Mesothelial cell of epicardium (in vitro differentiated cells): ENCODE measurements around the gene MAP2K3. TPM values are rescaled to one million over a fixed set of nuclear protein-coding genes. Genes with fewer than 3 reads are reported as not detected.

Experiments used
- DNase-seq, 2 experiments: peaks; one replicate each; pipeline ENCODE4 v3.0.0; 2021; ENCODE audit warnings: low spot score in 2 of 2; ENCODE audit not compliant: unreplicated experiment in 2 of 2
- H3K27ac Mint-ChIP-seq: 2 replicates; pipeline ENCODE4 v1.8.0; 2021; ENCODE audit warnings: mixed read lengths
- H3K27me3 Mint-ChIP-seq: 2 replicates; pipeline ENCODE4 v1.8.0; 2021; ENCODE audit warnings: low read depth, mixed read lengths
- H3K36me3 Mint-ChIP-seq: 2 replicates; pipeline ENCODE4 v1.8.0; 2021; ENCODE audit warnings: mixed read lengths
- H3K4me1 Mint-ChIP-seq: 2 replicates; pipeline ENCODE4 v1.8.0; 2021; ENCODE audit warnings: mixed read lengths
- H3K4me3 Mint-ChIP-seq: 2 replicates; pipeline ENCODE4 v1.8.0; 2021; ENCODE audit warnings: mild to moderate bottlenecking, moderate library complexity, mixed read lengths
- H3K9me3 Mint-ChIP-seq: 2 replicates; pipeline ENCODE4 v1.8.0; 2021; ENCODE audit warnings: mixed read lengths
- CTCF ChIP-seq: fragments of 200-600 bp; sonication (generic); IDR thresholded peaks from one replicate; pipeline ENCODE4 v1.5.0; 2021; ENCODE audit warnings: antibody characterized with exemption; ENCODE audit not compliant: unreplicated experiment
- total RNA-seq: library from RNA; stranded (reverse); gene quantifications from 3 replicates; pipeline ENCODE4 v1.2.1, GENCODE V29; 2021

Gene MAP2K3
- total RNA-seq, 1 donor from 2014 or later, result 26.8 TPM

- no peaks in the 10 kb centered on the region for H3K4me1 Mint-ChIP-seq
- H3K4me3 Mint-ChIP-seq, result no peak overlapping the region
- H3K36me3 Mint-ChIP-seq, result no peaks in the 10 kb centered on the region
- H3K9me3 Mint-ChIP-seq, result no peaks in the 10 kb centered on the region
- DNase-seq, result no peak
- H3K27ac Mint-ChIP-seq, result no peak overlapping the region
- TF ChIP-seq CTCF, result no peak
- peaks cover 3% of the 10 kb centered on the region for H3K27me3 Mint-ChIP-seq
These were observed 72.1 kb downstream of the MAP2K3 start for GRCh38 chr17:21356537-21357127.

- DNase-seq, result no peak
- Mint-ChIP-seq H3K27ac (no peak overlapping the region), H3K4me1 (no peaks in the 10 kb centered on the region), H3K4me3 (no peak overlapping the region), H3K9me3 (no peaks in the 10 kb centered on the region), H3K36me3 (no peaks in the 10 kb centered on the region), H3K27me3 (peaks cover 3% of the 10 kb centered on the region)
- TF ChIP-seq CTCF, result no peak
These were observed 72.8 kb downstream of the MAP2K3 start for GRCh38 chr17:21357281-21357680.

- Mint-ChIP-seq H3K4me1 (no peaks in the 10 kb centered on the region), H3K36me3 (no peaks in the 10 kb centered on the region), H3K27ac (no peak overlapping the region), H3K9me3 (no peaks in the 10 kb centered on the region), H3K4me3 (no peak overlapping the region), H3K27me3 (peaks cover 3% of the 10 kb centered on the region)
- TF ChIP-seq CTCF, result no peak
- DNase-seq, result no peak
These were observed 73.5 kb downstream of the MAP2K3 start for GRCh38 chr17:21357696-21358656.

GRCh38 chr17:21358682-21359482 lies 74.4 kb downstream of the MAP2K3 start:
- no peaks in the 10 kb centered on the region for H3K36me3 Mint-ChIP-seq
- H3K9me3 Mint-ChIP-seq, result no peaks in the 10 kb centered on the region
- H3K4me3 Mint-ChIP-seq, result no peak overlapping the region
- H3K27me3 Mint-ChIP-seq, result peaks cover under 1% of the 10 kb centered on the region
- DNase-seq, result no peak
- H3K27ac Mint-ChIP-seq, result no peak overlapping the region
- TF ChIP-seq CTCF, result no peak
- no peaks in the 10 kb centered on the region for H3K4me1 Mint-ChIP-seq

GRCh38 chr17:21359483-21359840 lies 75.0 kb downstream of the MAP2K3 start:
- H3K9me3 Mint-ChIP-seq, result no peaks in the 10 kb centered on the region
- TF ChIP-seq CTCF, result no peak
- no peak overlapping the region for H3K4me3 Mint-ChIP-seq
- no peak for DNase-seq
- H3K27me3 Mint-ChIP-seq, result peaks cover 2% of the 10 kb centered on the region
- no peaks in the 10 kb centered on the region for H3K36me3 Mint-ChIP-seq
- no peaks in the 10 kb centered on the region for H3K4me1 Mint-ChIP-seq
- no peak overlapping the region for H3K27ac Mint-ChIP-seq
